Activated CD4-positive, CD25-positive, alpha-beta regulatory T cell treated with anti-CD3 and anti-CD28 coated beads, Interleukin-2, amount 50 U/mL, for 72 hours (primary cell): ENCODE data around the gene DUSP28.
A peak's percentile ranks its signal among the peaks of the same experiment; 100 is the strongest.
"Not testable (repeated sequence)": the region's sequence is repeated elsewhere in the genome, so short reads cannot be mapped to it uniquely, and the experiment has no call there.

ENCODE experiments used
- DNase-seq: peaks from one replicate; pipeline ENCODE4 v3.0.0; 2021

The DUSP28 gene

GRCh38 chr2:240561325-240561971, 1.3 kb downstream of the DUSP28 start:
- no peak for DNase-seq

GRCh38 chr2:240563231-240563630, 3.1 kb downstream of the DUSP28 start:
- not testable (repeated sequence) for DNase-seq

GRCh38 chr2:240563951-240564560, 3.9 kb downstream of the DUSP28 start:
- no peak for DNase-seq

GRCh38 chr2:240564561-240565332, 4.6 kb downstream of the DUSP28 start:
- DNase-seq: peak; percentile 39

- DNase-seq: peak; percentile 84
Measured at GRCh38 chr2:240565333-240566202, 5.4 kb downstream of the DUSP28 start.

GRCh38 chr2:240566203-240567136, 6.3 kb downstream of the DUSP28 start:
- DNase-seq: peak; percentile 93

- DNase-seq: peak; percentile 44
Measured at GRCh38 chr2:240567137-240567871, 7.1 kb downstream of the DUSP28 start.

- peak; percentile 64 for DNase-seq
Measured at GRCh38 chr2:240567872-240568677, 7.9 kb downstream of the DUSP28 start, which contains the start of gene RNPEPL1. RNPEPL1 (plus strand) TSS chr2:240568484; CDS start chr2:240568587, 103 bp downstream.

GRCh38 chr2:240568678-240569522, 8.7 kb downstream of the DUSP28 start:
- DNase-seq: peak; percentile 66

GRCh38 chr2:240569523-240569997, 9.4 kb downstream of the DUSP28 start:
- no peak for DNase-seq

- DNase-seq: peak; percentile 30
Measured at GRCh38 chr2:240569998-240570530, 9.9 kb downstream of the DUSP28 start.

- peak; percentile 25 for DNase-seq
Measured at GRCh38 chr2:240570531-240571313, 10.6 kb downstream of the DUSP28 start.

GRCh38 chr2:240571314-240571973, 11.3 kb downstream of the DUSP28 start:
- peak; percentile 27 for DNase-seq

- peak; percentile 28 for DNase-seq
Measured at GRCh38 chr2:240572141-240573031, 12.2 kb downstream of the DUSP28 start.

GRCh38 chr2:240573071-240573515, 12.9 kb downstream of the DUSP28 start:
- peak; percentile 25 for DNase-seq
